H9 (cell line): ENCODE measurements around the gene RANBP17. TPM values are rescaled to one million over a fixed set of nuclear protein-coding genes. Genes with fewer than 3 reads are reported as not detected.

Experiments used
- DNase-seq: peaks from one replicate; pipeline ENCODE4 v3.0.0-alpha.2; 2017
- H2AFZ ChIP-seq: one replicate; pipeline ENCODE4 v1.6.1; 2013; ENCODE audit warnings: mild to moderate bottlenecking, low read length, control low read depth, moderate library complexity
- H2AK5ac ChIP-seq: 2 replicates; pipeline ENCODE4 v1.6.1; 2013; ENCODE audit warnings: low read length, control low read depth, mixed read lengths; ENCODE audit not compliant: insufficient read length
- H2BK120ac ChIP-seq: one replicate; pipeline ENCODE4 v1.6.1; 2013; ENCODE audit warnings: low read depth, mild to moderate bottlenecking, low read length, control low read depth, inconsistent platforms; ENCODE audit not compliant: poor library complexity, severe bottlenecking
- H2BK12ac ChIP-seq: 2 replicates; pipeline ENCODE4 v1.6.1; 2013; ENCODE audit warnings: low read length, control low read depth, mixed read lengths, low read depth; ENCODE audit not compliant: insufficient read length
- H2BK15ac ChIP-seq: 2 replicates; pipeline ENCODE4 v1.6.1; 2013; ENCODE audit warnings: low read depth, low read length, control low read depth
- H2BK20ac ChIP-seq: one replicate; pipeline ENCODE4 v1.6.1; 2013; ENCODE audit warnings: low read depth, mild to moderate bottlenecking, low read length, control low read depth, inconsistent platforms; ENCODE audit not compliant: poor library complexity, severe bottlenecking
- H2BK5ac ChIP-seq: 2 replicates; pipeline ENCODE4 v1.6.1; 2013; ENCODE audit warnings: low read length, control low read depth, mixed read lengths; ENCODE audit not compliant: insufficient read length
- H3K14ac ChIP-seq: 2 replicates; pipeline ENCODE4 v1.6.1; 2013; ENCODE audit warnings: low read length, control low read depth; ENCODE audit not compliant: insufficient read depth
- H3K18ac ChIP-seq: 2 replicates; pipeline ENCODE4 v1.6.1; 2013; ENCODE audit warnings: low read depth, mild to moderate bottlenecking, mixed read lengths, low read length, control low read depth; ENCODE audit not compliant: insufficient read length
- H3K23ac ChIP-seq: 2 replicates; pipeline ENCODE4 v1.6.1; 2013; ENCODE audit warnings: low read length, control low read depth, mixed read lengths, low read depth; ENCODE audit not compliant: insufficient read length
- H3K23me2 ChIP-seq: 2 replicates; pipeline ENCODE4 v1.6.1; 2013; ENCODE audit warnings: low read depth, mild to moderate bottlenecking, mixed read lengths, low read length, control low read depth; ENCODE audit not compliant: insufficient read length, poor library complexity, severe bottlenecking
- H3K27ac ChIP-seq: 2 replicates; pipeline ENCODE4 v1.5.1; 2013; ENCODE audit warnings: low read length, control low read depth, mixed read lengths, low read depth; ENCODE audit not compliant: insufficient read length
- H3K27me3 ChIP-seq: 2 replicates; pipeline ENCODE4 v1.6.1; 2013; ENCODE audit warnings: low read length, control low read depth, inconsistent platforms; ENCODE audit not compliant: insufficient read depth
- H3K4ac ChIP-seq: 2 replicates; pipeline ENCODE4 v1.6.1; 2013; ENCODE audit warnings: low read depth, mild to moderate bottlenecking, control low read depth, inconsistent platforms, low read length, moderate library complexity
- H3K4me1 ChIP-seq: 2 replicates; pipeline ENCODE4 v1.6.1; 2013; ENCODE audit warnings: low read length, control low read depth, inconsistent platforms; ENCODE audit not compliant: insufficient read depth
- H3K4me2 ChIP-seq: 2 replicates; pipeline ENCODE4 v1.6.1; 2013; ENCODE audit warnings: low read length, control low read depth, mixed read lengths; ENCODE audit not compliant: insufficient read length, insufficient read depth
- H3K56ac ChIP-seq: 2 replicates; pipeline ENCODE4 v1.6.1; 2013; ENCODE audit warnings: low read depth, mild to moderate bottlenecking, mixed read lengths, low read length, control low read depth; ENCODE audit not compliant: insufficient read length
- H3K79me1 ChIP-seq: 2 replicates; pipeline ENCODE4 v1.6.1; 2013; ENCODE audit warnings: low read depth, mild to moderate bottlenecking, moderate library complexity, low read length, control low read depth, inconsistent platforms; ENCODE audit not compliant: insufficient read depth, poor library complexity, severe bottlenecking
- H3K79me2 ChIP-seq: 2 replicates; pipeline ENCODE4 v1.6.1; 2013; ENCODE audit warnings: low read length, control low read depth, inconsistent platforms; ENCODE audit not compliant: insufficient read depth
- H3K9ac ChIP-seq: 2 replicates; pipeline ENCODE4 v1.6.1; 2013; ENCODE audit warnings: low read length, control low read depth, mixed read lengths; ENCODE audit not compliant: insufficient read length; ENCODE audit errors: extremely low read depth
- H3K9me3 ChIP-seq: one replicate; pipeline ENCODE4 v1.6.1; 2013; ENCODE audit warnings: low read depth, low read length, inconsistent platforms; ENCODE audit not compliant: control insufficient read depth
- H3T11ph ChIP-seq: one replicate; pipeline ENCODE4 v1.6.1; 2013; ENCODE audit warnings: mild to moderate bottlenecking, low read length, control low read depth, inconsistent platforms
- H4K20me1 ChIP-seq: one replicate; pipeline ENCODE4 v1.6.1; 2013; ENCODE audit not compliant: control insufficient read depth, insufficient read length, insufficient read depth
- H4K5ac ChIP-seq: 2 replicates; pipeline ENCODE4 v1.6.1; 2013; ENCODE audit warnings: low read depth, mild to moderate bottlenecking, mixed read lengths, low read length, control low read depth; ENCODE audit not compliant: insufficient read length
- H4K8ac ChIP-seq: replicated peaks from 2 replicates; pipeline ENCODE4 v1.6.1; 2013; ENCODE audit warnings: low read length, control low read depth, mixed read lengths, low read depth; ENCODE audit not compliant: insufficient read length
- H4K91ac ChIP-seq: 2 replicates; pipeline ENCODE4 v1.6.1; 2013; ENCODE audit warnings: low read depth, mild to moderate bottlenecking, moderate library complexity, mixed read lengths, low read length, control low read depth; ENCODE audit not compliant: insufficient read length
- H3K27ac Mint-ChIP-seq, 3 experiments: 2 replicates in 2 of 3; 3 replicates in 1 of 3; pipeline ENCODE4 v1.8.0; 2020 to 2021; ENCODE audit warnings: mixed read lengths in 3 of 3, mild to moderate bottlenecking in 1 of 3, moderate library complexity in 1 of 3
- H3K27me3 Mint-ChIP-seq: 2 replicates; pipeline ENCODE4 v1.8.0; 2021; ENCODE audit warnings: low read depth, mild to moderate bottlenecking, moderate library complexity, mixed read lengths
- H3K36me3 Mint-ChIP-seq, 3 experiments: 2 replicates in 2 of 3; 3 replicates in 1 of 3; pipeline ENCODE4 v1.8.0; 2020 to 2021; ENCODE audit warnings: low read depth in 3 of 3, mixed read lengths in 3 of 3; ENCODE audit not compliant: insufficient read depth in 1 of 3
- H3K4me1 Mint-ChIP-seq, 2 experiments: 2 replicates each; pipeline ENCODE4 v1.8.0; 2020; ENCODE audit warnings: mixed read lengths in 2 of 2
- H3K4me3 Mint-ChIP-seq, 2 experiments: 2 replicates in 1 of 2; 3 replicates in 1 of 2; pipeline ENCODE4 v1.8.0; 2020 to 2021; ENCODE audit warnings: mild to moderate bottlenecking in 2 of 2, mixed read lengths in 2 of 2, moderate library complexity in 1 of 2
- H3K9me3 Mint-ChIP-seq, 2 experiments: 2 replicates in 1 of 2; 3 replicates in 1 of 2; pipeline ENCODE4 v1.8.0; 2020; ENCODE audit warnings: mild to moderate bottlenecking in 2 of 2, mixed read lengths in 2 of 2, moderate library complexity in 1 of 2
- total RNA-seq: library from RNA; stranded (reverse); gene quantifications from 2 replicates; pipeline ENCODE4 v1.2.1, GENCODE V29; 2021
- TF ChIP-seq, protein P1 (sequence below): fragments of 200-600 bp; sonication (generic); conservative IDR thresholded peaks from 3 replicates; pipeline ENCODE4 v1.8.0; 2021; ENCODE audit warnings: antibody characterized with exemption, mild to moderate bottlenecking

The RANBP17 gene
- total RNA-seq, 1 experiment from 2014 or later = 16.5 TPM

DNA sequence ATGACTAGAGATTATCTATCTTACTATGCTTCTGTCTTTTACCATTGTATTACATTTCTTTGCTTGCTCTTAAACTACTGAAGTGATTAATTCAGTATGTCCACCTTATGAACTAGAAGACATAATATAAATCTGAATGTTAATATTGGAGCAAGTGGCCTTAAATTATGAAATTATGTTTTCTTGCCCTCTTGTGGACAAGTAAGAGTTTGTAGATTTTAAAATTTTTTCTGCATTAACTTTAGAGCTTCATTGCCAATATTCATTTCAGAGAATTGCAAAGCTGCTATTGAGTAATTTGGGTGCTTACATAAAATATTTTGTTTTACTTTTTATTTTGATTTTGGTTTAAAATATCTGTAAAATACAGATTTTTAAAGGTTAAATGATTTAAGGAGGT is 55.3 kb downstream of the RANBP17 start:
- Histone ChIP-seq H4K5ac (no peak overlapping the region), H2BK20ac (no peak overlapping the region), H2BK15ac (no peak overlapping the region), H4K8ac (no peak overlapping the region), H3K9me3 (no peaks in the 10 kb centered on the region), H3K27me3 (no peaks in the 10 kb centered on the region), H3K79me2 (no peaks in the 10 kb centered on the region), H2AK5ac (no peak overlapping the region), H3T11ph (no peak overlapping the region), H3K9ac (no peak overlapping the region), H3K4me2 (no peak overlapping the region), H2BK5ac (no peak overlapping the region), H2AFZ (no peak overlapping the region), H3K4ac (no peak overlapping the region), H3K14ac (no peak overlapping the region), H3K4me1 (no peaks in the 10 kb centered on the region; the same call in 1 of the 2 replicates), H2BK120ac (no peak overlapping the region), H3K23ac (no peak overlapping the region), H2BK12ac (no peak overlapping the region), H3K56ac (no peak overlapping the region), H4K91ac (no peak overlapping the region), H4K20me1 (no peaks in the 10 kb centered on the region), H3K27ac (no peak overlapping the region), H3K79me1 (no peaks in the 10 kb centered on the region), H3K18ac (no peak overlapping the region), H3K23me2 (no peaks in the 10 kb centered on the region)
- H3K27me3 Mint-ChIP-seq = no peaks in the 10 kb centered on the region
- peaks cover 12 to 19% (median 16%) of the 10 kb centered on the region in 3 experiments; a peak in 6 of 7 replicates for H3K36me3 Mint-ChIP-seq
- peaks cover 0 to 6% of the 10 kb centered on the region in 2 experiments; a peak in 2 of 5 replicates for H3K9me3 Mint-ChIP-seq
- no peak overlapping the region for H3K27ac Mint-ChIP-seq
- peaks cover 3 to 6% of the 10 kb centered on the region in 2 experiments; a peak in 3 of 4 replicates for H3K4me1 Mint-ChIP-seq
- H3K4me3 Mint-ChIP-seq = no peak overlapping the region
- no peak for DNase-seq
- TF ChIP-seq, protein P1, sequence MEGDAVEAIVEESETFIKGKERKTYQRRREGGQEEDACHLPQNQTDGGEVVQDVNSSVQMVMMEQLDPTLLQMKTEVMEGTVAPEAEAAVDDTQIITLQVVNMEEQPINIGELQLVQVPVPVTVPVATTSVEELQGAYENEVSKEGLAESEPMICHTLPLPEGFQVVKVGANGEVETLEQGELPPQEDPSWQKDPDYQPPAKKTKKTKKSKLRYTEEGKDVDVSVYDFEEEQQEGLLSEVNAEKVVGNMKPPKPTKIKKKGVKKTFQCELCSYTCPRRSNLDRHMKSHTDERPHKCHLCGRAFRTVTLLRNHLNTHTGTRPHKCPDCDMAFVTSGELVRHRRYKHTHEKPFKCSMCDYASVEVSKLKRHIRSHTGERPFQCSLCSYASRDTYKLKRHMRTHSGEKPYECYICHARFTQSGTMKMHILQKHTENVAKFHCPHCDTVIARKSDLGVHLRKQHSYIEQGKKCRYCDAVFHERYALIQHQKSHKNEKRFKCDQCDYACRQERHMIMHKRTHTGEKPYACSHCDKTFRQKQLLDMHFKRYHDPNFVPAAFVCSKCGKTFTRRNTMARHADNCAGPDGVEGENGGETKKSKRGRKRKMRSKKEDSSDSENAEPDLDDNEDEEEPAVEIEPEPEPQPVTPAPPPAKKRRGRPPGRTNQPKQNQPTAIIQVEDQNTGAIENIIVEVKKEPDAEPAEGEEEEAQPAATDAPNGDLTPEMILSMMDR = no peak
